ENCODE results near the gene SGCA. TPM values are rescaled to one million over a fixed set of nuclear protein-coding genes. Genes with fewer than 3 reads are reported as not detected.
A peak's percentile ranks its signal among the peaks of the same experiment; 100 is the strongest.

The SGCA gene
- total and polyA plus RNA-seq, 2 of the 8 experiments (the other 6 are each of a cell fraction or from before 2014, with no cell fraction given), result 0.12 TPM; not detected in 1

DNA sequence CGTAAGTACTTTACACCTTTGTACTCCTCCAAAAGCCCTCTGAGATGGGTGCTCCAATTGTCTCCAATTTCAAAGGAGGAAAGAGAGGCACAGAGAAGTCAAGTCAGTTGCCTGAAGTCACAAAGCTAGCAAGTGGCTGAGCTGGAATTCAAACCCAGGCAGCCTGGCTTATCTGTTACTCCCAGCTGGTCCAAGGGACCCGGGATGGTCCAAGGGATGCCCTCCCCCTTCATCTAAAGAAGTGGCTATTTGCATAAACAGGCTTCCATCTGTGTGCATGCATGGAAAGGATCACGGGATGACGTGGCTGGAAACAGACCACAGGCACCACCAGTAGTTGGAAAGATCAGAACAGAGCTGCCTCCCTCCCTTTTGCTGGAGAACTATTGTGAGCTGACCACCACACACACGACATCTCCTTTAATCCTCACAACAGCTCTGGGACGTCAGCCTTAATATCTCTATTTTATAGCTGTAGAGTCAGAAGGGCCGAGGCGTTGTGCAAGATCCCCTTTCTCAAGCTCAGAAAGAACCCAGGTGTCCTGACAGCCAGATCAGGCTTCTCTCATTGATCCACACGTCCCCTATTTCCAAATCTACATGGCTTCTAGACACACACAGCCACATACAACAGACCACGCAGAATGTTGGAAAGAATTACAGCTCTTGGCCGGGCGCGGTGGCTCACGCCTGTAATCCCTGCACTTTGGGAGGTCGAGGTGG is 46.5 kb downstream of the SGCA start:
- Histone ChIP-seq H2BK120ac (replicated peaks; ENCODE audit: low read depth, low read length) (peak overlapping the region; percentile 10), H4K20me1 (replicated peaks in 1 of 2; ENCODE audit: control insufficient read depth in 1 of 2, insufficient read depth in 2 of 2, low read length in 2 of 2) (no peaks in the 10 kb centered on the region), H3K79me1 (ENCODE audit: low read depth, low read length) (no peaks in the 10 kb centered on the region), H3K18ac (ENCODE audit: extremely low read depth, low read length) (no peak overlapping the region; the same call in 1 of the 2 replicates), H4K5ac (ENCODE audit: insufficient read length, low read depth, low read length) (no peak overlapping the region), H3K4me1 (replicated peaks in 1 of 4; ENCODE audit: control insufficient read depth in 3 of 4, insufficient read depth in 4 of 4, low read length in 3 of 4) (peaks cover 20 to 46% (median 37%) of the 10 kb centered on the region in 4 experiments), H3K23me2 (ENCODE audit: low read depth, low read length) (no peaks in the 10 kb centered on the region; the same call in 1 of the 2 replicates), H3K23ac (ENCODE audit: insufficient read length) (no peak overlapping the region), H3K9me3 (ENCODE audit: insufficient read depth in 2 of 2, low read depth in 1 of 2, low read length in 1 of 2) (no peaks in the 10 kb centered on the region), H3K36me3 (ENCODE audit: control insufficient read depth in 2 of 4, insufficient read depth in 4 of 4, low read length in 3 of 4) (no peaks in the 10 kb centered on the region), H3K14ac (ENCODE audit: insufficient read length) (no peak overlapping the region), H4K8ac (ENCODE audit: extremely low read depth, insufficient read depth, low read length) (no peak overlapping the region), H2BK5ac (ENCODE audit: low read depth, low read length) (no peak overlapping the region; the same call in 1 of the 2 replicates), H3K9ac (replicated peaks in 1 of 4; ENCODE audit: extremely low read depth in 1 of 4, low read depth in 3 of 4, low read length in 3 of 4) (no peak overlapping the region), H3K4ac (replicated peaks; ENCODE audit: insufficient read length, low read depth, low read length) (no peak overlapping the region), H3K27me3 (replicated peaks in 1 of 4; ENCODE audit: control insufficient read depth in 3 of 4, extremely low read depth in 1 of 4, insufficient read depth in 3 of 4, low read length in 3 of 4) (no peaks in the 10 kb centered on the region; a peak in 1 of 7 replicates), H2AFZ (ENCODE audit: low read length) (no peak overlapping the region), H3K56ac (replicated peaks; ENCODE audit: insufficient read length, low read depth, low read length) (no peak overlapping the region), H2BK12ac (ENCODE audit: low read depth, low read length) (peak overlapping the region; percentile 78; the same call in 1 of the 2 replicates), H3K27ac (ENCODE audit: low read depth, low read length) (no peak overlapping the region), H2BK15ac (ENCODE audit: low read length) (peak overlapping the region; percentile 89; the same call in 1 of the 2 replicates), H2BK20ac (ENCODE audit: low read length) (peak overlapping the region; percentile 97; the same call in 1 of the 2 replicates), H3K4me2 (ENCODE audit: insufficient read depth in 1 of 2, low read depth in 2 of 2, low read length in 2 of 2) (no peak overlapping the region; a peak in 2 of 4 replicates), H3K79me2 (ENCODE audit: control insufficient read depth in 1 of 2, insufficient read depth in 2 of 2, low read length in 2 of 2) (no peaks in the 10 kb centered on the region), H4K91ac (replicated peaks; ENCODE audit: insufficient read length, low read length) (no peak overlapping the region), H2AK5ac (ENCODE audit: low read depth, low read length) (peak overlapping the region; percentile 25; the same call in 1 of the 2 replicates), H3K4me3 (ENCODE audit: extremely low read depth in 1 of 4, insufficient read depth in 2 of 4, low read depth in 3 of 4, low read length in 4 of 4) (no peak overlapping the region)
- 85% methylated on average over 15 of the region's 15 CpGs; no CpG with 5 or more reads in 1 of the 2 experiments for WGBS, 2 experiments (ENCODE audit: extremely low coverage in 1 of 2, insufficient coverage in 1 of 2, insufficient read length in 1 of 2, insufficient replicate concordance in 2 of 2, low coverage in 1 of 2, low lambda C conversion rate in 2 of 2, missing lambda C conversion rate in 1 of 2)
- DNase-seq (ENCODE audit: low read depth in 1 of 2, low spot score in 2 of 2) (peak in 1 of 2 experiments; percentile 39), FAIRE-seq (no peak)
- CTCF ChIA-PET (ENCODE audit: partially characterized antibody), result interaction anchor here (0.6 to 24.4 kb wide), 18 partner anchors 7 to 214 kb away, joined by 3 to 1349 read pairs (median 4); partner anchors contain the start of genes COL1A1, LRRC59 and TMEM92
- POLR2A ChIA-PET (ENCODE audit: partially characterized antibody), result interaction anchor here (0.6 to 3.2 kb wide), 4 partner anchors 12 to 1669 kb away, joined by 3 to 17 read pairs (median 4); partner anchors contain the start of genes COL1A1 and TMEM92
- TF ChIP-seq POLR2A (IDR thresholded peaks at IDR 0.05; ENCODE audit: control extremely low read depth in 1 of 2, low read depth in 2 of 2, low read length in 2 of 2) (no peak), GTF2F1 (IDR thresholded peaks at IDR 0.05; ENCODE audit: borderline replicate concordance, low read depth, low read length) (no peak), SAP30 (IDR thresholded peaks at IDR 0.05; ENCODE audit: insufficient read depth, insufficient replicate concordance, low read length) (no peak)
